Activated CD8-positive, alpha-beta memory T cell treated with anti-CD3 and anti-CD28 coated beads, Interleukin-2, amount 50 U/mL, for 24 hours (primary cell): Measurements from ENCODE around the gene ZNF225.
A peak's percentile ranks its signal among the peaks of the same experiment; 100 is the strongest.
"Not testable (repeated sequence)": the region's sequence is repeated elsewhere in the genome, so short reads cannot be mapped to it uniquely, and the experiment has no call there.

Source experiments
- DNase-seq: peaks from one replicate; pipeline ENCODE4 v3.0.0-alpha.2; 2020; ENCODE audit errors: extremely low read depth

ZNF225 gene

DNA sequence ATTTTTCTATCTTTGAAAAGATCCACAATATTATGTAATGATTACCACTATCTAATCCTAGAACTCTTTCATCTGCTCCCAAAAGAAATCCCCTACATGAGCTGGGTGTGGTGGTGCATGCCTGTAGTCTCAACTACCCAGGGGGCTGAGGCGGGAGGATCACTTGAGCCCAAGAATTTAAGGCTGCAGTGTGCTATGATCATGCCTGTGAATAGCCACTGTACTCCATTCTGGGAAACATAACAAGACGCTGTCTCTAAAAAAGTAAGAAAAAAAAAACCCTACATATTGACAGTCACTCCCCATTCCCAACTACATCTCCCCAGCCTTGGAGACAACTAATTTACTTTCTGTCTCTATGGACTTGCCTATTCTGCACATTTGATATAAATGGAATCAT lies 50.6 kb downstream of the ZNF225 start:
- DNase-seq, result no peak

DNA sequence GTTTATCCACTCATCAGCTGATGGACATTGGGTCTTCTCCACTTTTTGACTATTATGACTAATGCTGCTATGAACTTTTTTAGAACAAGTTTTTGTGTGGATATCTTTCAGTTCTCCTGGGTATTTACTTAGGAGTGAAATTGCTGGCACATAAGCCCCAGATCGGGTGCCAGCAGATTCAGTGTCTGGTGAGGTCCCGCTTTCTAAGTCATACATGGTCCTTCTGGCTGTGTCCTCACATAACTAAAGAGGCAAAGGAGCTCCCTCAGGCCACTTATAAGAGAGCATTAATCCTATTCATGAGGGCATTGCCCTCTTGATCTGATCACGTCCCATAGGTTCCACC lies 51.1 kb downstream of the ZNF225 start:
- DNase-seq, result no peak

- peak; percentile 69 for DNase-seq
These were observed 51.7 kb downstream of the ZNF225 start, which contains the start of gene ZNF226 for GRCh38 chr19:44164673-44165512. TSS of gene ZNF226 (plus strand) at chr19:44165100. CDS start at chr19:44170081, 4,981 bp downstream.

GRCh38 chr19:44170660-44171059 lies 57.5 kb downstream of the ZNF225 start:
- not testable (repeated sequence) for DNase-seq

DNA sequence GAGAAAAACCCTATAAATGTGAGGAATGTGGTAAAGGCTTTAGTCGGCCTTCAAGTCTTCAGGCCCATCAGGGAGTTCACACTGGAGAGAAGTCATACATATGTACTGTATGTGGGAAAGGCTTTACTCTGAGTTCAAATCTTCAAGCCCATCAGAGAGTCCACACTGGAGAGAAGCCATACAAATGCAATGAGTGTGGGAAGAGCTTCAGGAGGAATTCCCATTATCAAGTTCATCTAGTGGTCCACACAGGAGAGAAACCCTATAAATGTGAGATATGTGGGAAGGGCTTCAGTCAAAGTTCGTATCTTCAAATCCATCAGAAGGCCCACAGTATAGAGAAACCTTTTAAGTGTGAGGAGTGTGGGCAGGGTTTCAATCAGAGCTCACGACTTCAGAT lies 63.4 kb downstream of the ZNF225 start:
- no peak for DNase-seq

GRCh38 chr19:44180968-44181367 lies 67.8 kb downstream of the ZNF225 start:
- no peak for DNase-seq

DNA sequence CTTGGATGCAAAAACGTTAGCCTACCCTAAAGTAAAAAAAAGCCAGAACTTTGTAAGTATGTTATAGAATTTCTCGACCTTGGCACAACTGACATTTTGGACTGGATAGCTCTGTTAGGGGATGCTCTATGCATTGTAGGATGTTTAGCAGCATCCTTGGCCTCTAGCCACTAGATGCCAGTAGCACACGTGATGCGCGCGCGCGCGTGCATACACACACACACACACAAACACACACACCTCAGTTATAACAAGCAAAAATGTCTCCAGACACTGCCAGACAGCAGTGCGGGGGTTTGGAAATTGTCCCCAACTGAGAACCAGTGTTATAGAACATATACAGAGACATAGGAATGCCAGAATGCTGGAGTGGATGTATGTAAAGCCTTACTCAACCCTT lies 68.9 kb downstream of the ZNF225 start:
- no peak for DNase-seq
